Thoracic aorta (tissue), 2 donors: Measurements from ENCODE around the gene HSPB8. TPM values are rescaled to one million over a fixed set of nuclear protein-coding genes. Genes with fewer than 3 reads are reported as not detected.

Source experiments
- ATAC-seq: fragments of 150-250 bp; one replicate; pipeline ENCODE4 v1.8.0; 2017; ENCODE audit warnings: low read depth; ENCODE audit not compliant: insufficient number of reproducible peaks, low FRiP score
- DNase-seq: peaks from one replicate; pipeline ENCODE4 v3.0.0-alpha.2; 2020; ENCODE audit warnings: low spot score
- H3K27ac ChIP-seq, 2 donors: fragments of 200-600 bp; sonication (generic); 1 replicate in 1 of 2; 2 replicates in 1 of 2; pipeline ENCODE4 v1.5.1; 2016; ENCODE audit warnings: mild to moderate bottlenecking in 2 of 2, moderate library complexity in 2 of 2
- H3K27me3 ChIP-seq: fragments of 200-600 bp; sonication (generic); replicated peaks from 2 replicates; pipeline ENCODE4 v1.6.0; 2016; ENCODE audit warnings: mild to moderate bottlenecking; ENCODE audit not compliant: insufficient read depth
- H3K36me3 ChIP-seq: fragments of 200-600 bp; sonication (generic); one replicate; pipeline ENCODE4 v1.5.1; 2016
- H3K4me1 ChIP-seq, 2 donors: fragments of 200-600 bp; sonication (generic); 1 replicate in 1 of 2; 2 replicates in 1 of 2; pipeline versions ENCODE4 v1.5.1 to v1.6.0; 2016; ENCODE audit warnings: low read depth in 2 of 2, mild to moderate bottlenecking in 1 of 2; ENCODE audit not compliant: control insufficient read depth in 1 of 2
- H3K4me3 ChIP-seq: fragments of 200-600 bp; sonication (generic); 2 replicates; pipeline ENCODE4 v1.5.1; 2016; ENCODE audit warnings: mild to moderate bottlenecking
- H3K9me3 ChIP-seq: fragments of 200-600 bp; sonication (generic); 2 replicates; pipeline ENCODE4 v1.5.1; 2016
- total RNA-seq, 2 donors: library from RNA; depleted of rRNA; stranded (reverse); fragments of >200 nt; gene quantifications; one replicate each; pipeline versions ENCODE4 v1.1.0 to v1.2.3, GENCODE V29; 2016
- TF ChIP-seq, protein P1 (sequence below): fragments of 200-600 bp; sonication (generic); IDR thresholded peaks from one replicate; pipeline ENCODE4 v1.5.1; 2019; ENCODE audit warnings: antibody characterized with exemption

The HSPB8 gene
- total RNA-seq, 2 donors from 2014 or later, result 108 to 172 TPM

DNA sequence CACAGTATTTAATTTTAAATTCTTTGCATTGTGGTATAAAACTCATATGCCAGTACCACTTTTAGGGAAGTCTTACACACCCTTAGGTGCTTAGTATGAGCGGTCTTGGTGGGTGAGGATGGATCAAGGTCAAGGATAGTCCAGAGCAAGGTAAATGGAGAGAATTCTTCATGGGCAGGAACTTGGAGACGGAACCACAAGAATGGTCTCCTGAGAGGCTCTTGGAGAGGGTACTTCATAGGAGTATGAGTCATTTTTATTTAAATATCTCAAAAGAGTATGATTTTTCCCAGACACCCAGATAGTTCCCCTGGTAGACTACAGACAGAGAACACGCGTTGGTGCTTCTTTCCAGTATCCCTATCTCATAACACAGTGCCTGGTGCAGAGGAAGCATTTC lies 21.9 kb downstream of the HSPB8 start:
- TF ChIP-seq, protein P1, sequence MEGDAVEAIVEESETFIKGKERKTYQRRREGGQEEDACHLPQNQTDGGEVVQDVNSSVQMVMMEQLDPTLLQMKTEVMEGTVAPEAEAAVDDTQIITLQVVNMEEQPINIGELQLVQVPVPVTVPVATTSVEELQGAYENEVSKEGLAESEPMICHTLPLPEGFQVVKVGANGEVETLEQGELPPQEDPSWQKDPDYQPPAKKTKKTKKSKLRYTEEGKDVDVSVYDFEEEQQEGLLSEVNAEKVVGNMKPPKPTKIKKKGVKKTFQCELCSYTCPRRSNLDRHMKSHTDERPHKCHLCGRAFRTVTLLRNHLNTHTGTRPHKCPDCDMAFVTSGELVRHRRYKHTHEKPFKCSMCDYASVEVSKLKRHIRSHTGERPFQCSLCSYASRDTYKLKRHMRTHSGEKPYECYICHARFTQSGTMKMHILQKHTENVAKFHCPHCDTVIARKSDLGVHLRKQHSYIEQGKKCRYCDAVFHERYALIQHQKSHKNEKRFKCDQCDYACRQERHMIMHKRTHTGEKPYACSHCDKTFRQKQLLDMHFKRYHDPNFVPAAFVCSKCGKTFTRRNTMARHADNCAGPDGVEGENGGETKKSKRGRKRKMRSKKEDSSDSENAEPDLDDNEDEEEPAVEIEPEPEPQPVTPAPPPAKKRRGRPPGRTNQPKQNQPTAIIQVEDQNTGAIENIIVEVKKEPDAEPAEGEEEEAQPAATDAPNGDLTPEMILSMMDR, result no peak
- no peak overlapping the region for H3K27ac ChIP-seq
- no peak overlapping the region for H3K4me3 ChIP-seq
- peaks cover 0 to 12% of the 10 kb centered on the region in 2 donors for H3K4me1 ChIP-seq
- H3K9me3 ChIP-seq, result no peaks in the 10 kb centered on the region
- H3K27me3 ChIP-seq, result no peaks in the 10 kb centered on the region
- no peak for DNase-seq
- H3K36me3 ChIP-seq, result no peaks in the 10 kb centered on the region
- ATAC-seq, result no peak

DNA sequence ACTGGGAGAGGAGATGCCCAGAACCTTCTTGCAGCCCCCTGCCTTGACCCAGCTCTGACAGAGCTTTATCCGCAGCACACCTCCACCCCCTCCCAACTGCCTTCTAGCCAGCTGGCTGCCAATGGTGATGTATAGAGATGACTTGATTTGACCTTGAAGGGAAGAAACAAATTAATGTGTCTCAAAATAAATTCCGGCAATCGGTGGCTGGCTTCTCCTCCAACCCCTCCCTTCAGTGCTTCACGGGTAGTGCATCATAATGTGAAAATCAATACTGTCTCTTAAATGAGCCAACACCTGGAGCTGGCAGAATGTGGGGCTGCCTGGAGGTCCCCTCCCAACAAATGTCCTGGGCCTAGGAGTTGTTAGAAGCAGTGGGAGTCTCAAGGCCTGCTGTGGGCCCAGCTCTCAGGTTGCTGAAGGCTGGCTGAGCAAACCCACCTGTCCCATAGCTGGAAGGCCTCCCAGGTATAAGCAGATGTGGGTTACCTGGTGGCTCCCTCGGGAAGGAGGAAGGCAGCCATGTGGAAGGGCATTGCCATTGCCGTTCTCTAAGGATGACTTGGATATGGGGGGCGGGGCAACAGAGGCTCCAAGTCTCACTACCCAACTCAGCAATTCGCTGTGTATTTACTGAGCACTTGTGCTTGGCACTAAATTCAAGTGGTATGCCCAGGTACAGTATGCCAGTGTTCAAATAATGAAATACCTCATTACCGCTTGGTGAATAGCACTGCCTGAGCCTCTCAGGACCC lies 23.2 kb downstream of the HSPB8 start:
- no peaks in the 10 kb centered on the region for H3K27me3 ChIP-seq
- H3K27ac ChIP-seq, result no peak overlapping the region
- no peak for DNase-seq
- no peaks in the 10 kb centered on the region for H3K9me3 ChIP-seq
- TF ChIP-seq, protein P1, result no peak
- peaks cover 0 to 12% of the 10 kb centered on the region in 2 donors for H3K4me1 ChIP-seq
- ATAC-seq, result no peak
- H3K4me3 ChIP-seq, result no peak overlapping the region
- no peaks in the 10 kb centered on the region for H3K36me3 ChIP-seq

DNA sequence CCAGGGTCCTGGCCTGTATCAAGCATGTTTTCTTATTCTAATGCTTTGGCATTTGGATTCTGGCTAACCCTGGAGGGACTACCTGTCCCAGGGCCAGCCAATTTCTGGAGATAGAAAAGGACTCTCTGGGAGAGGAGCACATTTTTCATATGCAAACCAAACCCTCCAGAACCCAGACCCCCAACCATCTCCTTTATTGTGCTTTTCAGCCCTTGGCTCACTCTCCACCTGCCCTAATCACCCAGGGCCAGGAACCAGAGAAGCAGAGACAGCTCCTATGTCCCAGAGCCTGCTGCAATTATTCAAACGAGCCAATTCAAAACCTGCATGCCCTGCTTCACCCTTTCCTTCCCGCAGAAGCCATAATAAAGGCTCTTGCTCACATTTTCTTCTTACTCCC lies 23.8 kb downstream of the HSPB8 start:
- no peak for DNase-seq
- Histone ChIP-seq H3K4me3 (no peak overlapping the region), H3K36me3 (no peaks in the 10 kb centered on the region), H3K4me1 (peaks cover 0 to 12% of the 10 kb centered on the region in 2 donors), H3K9me3 (no peaks in the 10 kb centered on the region), H3K27ac (no peak overlapping the region), H3K27me3 (no peaks in the 10 kb centered on the region)
- no peak for ATAC-seq
- TF ChIP-seq, protein P1, result no peak

DNA sequence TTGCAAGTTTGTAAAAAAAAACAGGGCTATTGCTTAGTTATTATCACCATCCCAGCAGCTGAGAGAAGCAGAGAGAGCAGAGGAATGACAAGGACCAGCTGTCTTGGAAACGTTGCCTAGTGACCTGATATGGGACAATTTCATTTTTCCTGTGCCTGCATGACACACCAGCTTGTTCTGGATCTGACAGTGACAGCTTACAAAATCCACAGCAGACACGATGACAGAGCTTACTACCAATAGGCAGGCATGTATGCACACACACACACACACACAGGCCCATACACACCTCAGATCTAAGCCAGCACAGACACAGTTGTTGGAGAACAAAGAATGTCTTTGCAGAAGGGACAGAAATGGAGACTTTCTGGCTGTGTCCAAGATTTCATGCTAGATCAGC lies 25.4 kb downstream of the HSPB8 start:
- H3K27ac ChIP-seq, result no peak overlapping the region
- no peak for ATAC-seq
- H3K4me1 ChIP-seq, result no peaks in the 10 kb centered on the region

DNA sequence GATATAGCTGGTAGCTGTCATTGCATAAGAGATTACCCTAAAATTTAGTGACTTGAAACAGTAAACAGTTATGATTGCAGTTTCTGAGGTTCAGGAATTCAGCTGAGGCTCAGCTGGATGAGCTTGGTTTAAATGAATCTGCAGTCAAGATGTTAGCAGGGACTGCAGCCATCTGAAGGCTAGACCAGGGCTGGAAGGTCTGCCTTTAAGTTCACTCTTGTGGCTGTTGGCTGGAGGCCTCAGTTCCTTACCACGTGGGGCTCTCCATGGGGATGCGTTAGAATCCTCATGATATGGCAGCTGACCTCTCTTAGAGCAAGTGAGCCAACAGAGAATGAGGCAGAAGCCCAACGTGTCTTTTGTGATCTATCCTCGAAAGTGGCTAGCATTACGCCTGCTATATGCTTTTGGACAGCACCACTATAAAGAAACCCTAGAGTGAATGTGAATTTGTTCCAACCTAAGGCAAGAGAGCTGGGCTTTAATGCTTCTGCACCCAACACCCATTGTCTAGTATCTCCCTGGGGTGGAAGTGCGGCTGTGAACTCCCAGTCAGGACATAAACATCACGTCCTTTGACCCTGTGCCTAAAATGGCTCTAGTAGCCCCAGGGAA lies 26.0 kb downstream of the HSPB8 start:
- H3K4me3 ChIP-seq, result no peak overlapping the region
- no peaks in the 10 kb centered on the region for H3K4me1 ChIP-seq
- no peak for DNase-seq
- no peak for ATAC-seq
- H3K27me3 ChIP-seq, result no peaks in the 10 kb centered on the region
- TF ChIP-seq, protein P1, result no peak
- no peaks in the 10 kb centered on the region for H3K9me3 ChIP-seq
- no peak overlapping the region for H3K27ac ChIP-seq
- H3K36me3 ChIP-seq, result no peaks in the 10 kb centered on the region

More for the DNA sequence above, 25.4 kb downstream of the HSPB8 start:
- TF ChIP-seq, protein P1, result no peak
- no peak overlapping the region for H3K4me3 ChIP-seq
- H3K36me3 ChIP-seq, result no peaks in the 10 kb centered on the region
- DNase-seq, result no peak
- no peaks in the 10 kb centered on the region for H3K27me3 ChIP-seq
- H3K9me3 ChIP-seq, result no peaks in the 10 kb centered on the region
